Fibroblast of the aortic adventitia (primary cell): ENCODE data around the gene SLX4IP. TPM values are rescaled to one million over a fixed set of nuclear protein-coding genes. Genes with fewer than 3 reads are reported as not detected.

Experiments
- DNase-seq: peaks from one replicate; pipeline ENCODE4 v3.0.0-alpha.2; 2010; ENCODE audit warnings: low read depth
- H3K4me3 ChIP-seq: 2 replicates; pipeline ENCODE4 v1.5.1; 2011; ENCODE audit warnings: low read depth, mild to moderate bottlenecking, control low read depth, low read length, moderate library complexity
- CTCF ChIP-seq: IDR thresholded peaks from 2 replicates; pipeline ENCODE4 v1.5.1; 2011; ENCODE audit warnings: mild to moderate bottlenecking, low read length, control low read depth, inconsistent platforms; ENCODE audit not compliant: insufficient read depth
- total RNA-seq: library from RNA; depleted of rRNA; stranded (reverse); fragments of >200 nt; gene quantifications from 2 replicates; pipeline ENCODE4 v1.2.3, GENCODE V29; 2012; ENCODE audit warnings: low replicate concordance

The SLX4IP gene
- total RNA-seq, 1 donor: 7.0 TPM

- no peak for DNase-seq
- TF ChIP-seq CTCF: no peak
- no peak overlapping the region for H3K4me3 ChIP-seq
Measured at GRCh38 chr20:10557685-10558084, 122.6 kb downstream of the SLX4IP start.

GRCh38 chr20:10558635-10559187, 123.6 kb downstream of the SLX4IP start:
- DNase-seq: peak; percentile 89
- no peak overlapping the region for H3K4me3 ChIP-seq
- no peak for TF ChIP-seq CTCF

- DNase-seq: no peak
- H3K4me3 ChIP-seq: no peak overlapping the region
- no peak for TF ChIP-seq CTCF
Measured at GRCh38 chr20:10559266-10559665, 124.2 kb downstream of the SLX4IP start.

GRCh38 chr20:10560686-10561085, 125.6 kb downstream of the SLX4IP start:
- no peak overlapping the region for H3K4me3 ChIP-seq
- no peak for TF ChIP-seq CTCF
- DNase-seq: no peak

- no peak for DNase-seq
- no peak for TF ChIP-seq CTCF
- H3K4me3 ChIP-seq: no peak overlapping the region
Measured at GRCh38 chr20:10561302-10561701, 126.2 kb downstream of the SLX4IP start.

GRCh38 chr20:10562899-10563298, 127.8 kb downstream of the SLX4IP start:
- TF ChIP-seq CTCF: no peak
- DNase-seq: no peak
- no peak overlapping the region for H3K4me3 ChIP-seq

- no peak for TF ChIP-seq CTCF
- DNase-seq: no peak
- no peak overlapping the region for H3K4me3 ChIP-seq
Measured at GRCh38 chr20:10563935-10564492, 128.9 kb downstream of the SLX4IP start.
